Endodermal cell (in vitro differentiated cells): Measurements from ENCODE around the gene CCDC14. TPM values are rescaled to one million over a fixed set of nuclear protein-coding genes. Genes with fewer than 3 reads are reported as not detected.

Source experiments
- DNase-seq: peaks from one replicate; pipeline ENCODE4 v3.0.0-alpha.2; 2017
- H3K27ac ChIP-seq: 2 replicates; pipeline ENCODE4 v1.5.1; 2013; ENCODE audit warnings: mild to moderate bottlenecking, low read depth, low read length, moderate library complexity
- H3K27me3 ChIP-seq: 2 replicates; pipeline ENCODE4 v1.6.1; 2013; ENCODE audit warnings: mild to moderate bottlenecking, low read length, moderate library complexity; ENCODE audit not compliant: insufficient read depth, control insufficient read depth, poor library complexity, severe bottlenecking
- H3K36me3 ChIP-seq: 2 replicates; pipeline ENCODE4 v1.7.0; 2013; ENCODE audit warnings: mild to moderate bottlenecking, low read length, moderate library complexity; ENCODE audit not compliant: control insufficient read depth, insufficient read depth
- H3K4me1 ChIP-seq: one replicate; pipeline ENCODE4 v1.7.0; 2013; ENCODE audit warnings: low read length; ENCODE audit not compliant: control insufficient read depth, insufficient read depth
- H3K4me3 ChIP-seq: 2 replicates; pipeline ENCODE4 v1.5.1; 2013; ENCODE audit warnings: mild to moderate bottlenecking, low read length, moderate library complexity
- H3K9ac ChIP-seq: 2 replicates; pipeline ENCODE4 v1.6.1; 2013; ENCODE audit warnings: mild to moderate bottlenecking, low read length, moderate library complexity; ENCODE audit not compliant: poor library complexity, severe bottlenecking; ENCODE audit errors: extremely low read depth
- H3K9me3 ChIP-seq: 2 replicates; pipeline ENCODE4 v1.6.1; 2013; ENCODE audit warnings: mild to moderate bottlenecking, low read length, moderate library complexity; ENCODE audit not compliant: control insufficient read depth
- H3K27ac Mint-ChIP-seq: 2 replicates; pipeline ENCODE4 v1.8.0; 2020; ENCODE audit warnings: mixed read lengths
- H3K27me3 Mint-ChIP-seq: 2 replicates; pipeline ENCODE4 v1.8.0; 2021; ENCODE audit warnings: mild to moderate bottlenecking, mixed read lengths; ENCODE audit not compliant: insufficient read depth
- H3K36me3 Mint-ChIP-seq: 2 replicates; pipeline ENCODE4 v1.8.0; 2020; ENCODE audit warnings: low read depth, mixed read lengths
- H3K4me1 Mint-ChIP-seq: 2 replicates; pipeline ENCODE4 v1.8.0; 2020; ENCODE audit warnings: mixed read lengths
- H3K4me3 Mint-ChIP-seq: 2 replicates; pipeline ENCODE4 v1.8.0; 2020; ENCODE audit warnings: mild to moderate bottlenecking, moderate library complexity, mixed read lengths
- H3K9me3 Mint-ChIP-seq: 2 replicates; pipeline ENCODE4 v1.8.0; 2020; ENCODE audit warnings: mild to moderate bottlenecking, mixed read lengths
- CTCF ChIP-seq: fragments of 200-600 bp; sonication (generic); conservative IDR thresholded peaks from 2 replicates; pipeline ENCODE4 v1.5.0; 2021; ENCODE audit warnings: antibody characterized with exemption, mild to moderate bottlenecking
- WGBS, 2 experiments: methylation state at CpG; one replicate each; pipeline versions ENCODE4 v1.1.5 to v1.1.7; 2013; ENCODE audit warnings: missing lambda C conversion rate in 2 of 2, mixed read lengths in 1 of 2; ENCODE audit not compliant: insufficient coverage in 1 of 2, insufficient read length in 1 of 2; 5-methylcytosine and 5-hydroxymethylcytosine counted together
- total RNA-seq, 2 donors: library from RNA; stranded (reverse); fragmentation: NEBNext Ultra II Directional in 1 of 2; extraction: Animal tissue kit (Norgen Biotek cat#: 25700) in 1 of 2; gene quantifications; 2 replicates in 1 of 2; 3 replicates in 1 of 2; pipeline ENCODE4 v1.2.1, GENCODE V29; 2021

Gene CCDC14
- total RNA-seq, 2 donors from 2014 or later: 88.3 to 99.4 TPM

DNA sequence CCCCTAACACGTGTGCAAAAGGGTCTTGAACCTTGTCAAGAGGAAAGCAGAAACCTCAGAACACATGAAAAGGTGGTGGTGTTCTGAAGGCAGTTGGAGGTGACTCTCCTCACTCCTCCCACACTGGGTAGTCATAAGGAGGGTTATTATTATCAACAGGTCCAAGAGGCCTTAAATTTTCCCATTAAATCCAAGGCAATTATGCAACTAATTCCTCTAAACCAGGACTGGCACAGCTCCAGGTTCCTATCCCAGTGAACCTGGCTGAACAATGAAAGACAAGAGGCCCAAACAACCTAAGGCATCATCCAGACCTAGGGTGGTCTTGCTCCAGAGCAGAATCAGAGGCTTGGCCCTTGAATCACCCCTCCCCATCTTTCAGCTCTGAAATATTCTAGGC is 91.9 kb downstream of the CCDC14 start:
- no peak overlapping the region for H3K27ac ChIP-seq
- no peak for DNase-seq
- Mint-ChIP-seq H3K27me3 (no peaks in the 10 kb centered on the region), H3K27ac (no peak overlapping the region), H3K36me3 (no peaks in the 10 kb centered on the region), H3K9me3 (peaks cover 3% of the 10 kb centered on the region), H3K4me1 (peaks cover 13% of the 10 kb centered on the region), H3K4me3 (no peak overlapping the region)
- no peak overlapping the region for H3K4me3 ChIP-seq
- no peaks in the 10 kb centered on the region for H3K36me3 ChIP-seq
- H3K9me3 ChIP-seq: no peaks in the 10 kb centered on the region
- no peaks in the 10 kb centered on the region for H3K4me1 ChIP-seq
- H3K27me3 ChIP-seq: no peaks in the 10 kb centered on the region
- 71% methylated on average over 1 of the region's 1 CpG; no CpG with 5 or more reads in 1 of the 2 experiments for WGBS, 2 experiments
- no peak overlapping the region for H3K9ac ChIP-seq
- TF ChIP-seq CTCF: no peak

GRCh38 chr3:123864706-123865105 is 96.3 kb downstream of the CCDC14 start:
- TF ChIP-seq CTCF: no peak
- Mint-ChIP-seq H3K9me3 (no peaks in the 10 kb centered on the region), H3K4me3 (no peak overlapping the region), H3K36me3 (no peaks in the 10 kb centered on the region), H3K27ac (no peak overlapping the region), H3K27me3 (no peaks in the 10 kb centered on the region), H3K4me1 (peaks cover 16% of the 10 kb centered on the region)
- Histone ChIP-seq H3K27ac (no peak overlapping the region), H3K4me3 (no peak overlapping the region), H3K9ac (no peak overlapping the region), H3K36me3 (no peaks in the 10 kb centered on the region), H3K4me1 (no peaks in the 10 kb centered on the region), H3K27me3 (no peaks in the 10 kb centered on the region), H3K9me3 (no peaks in the 10 kb centered on the region)
- 87 to 93% methylated on average over 4 of the region's 4 CpGs for WGBS, 2 experiments
- no peak for DNase-seq

Other genes starting within 250 kb of the CCDC14 start
- gene MYLK, start 76.9 kb downstream of the CCDC14 start, total RNA-seq: 1 to 10 TPM; 4.7 to 6.6 TPM
- not detected for gene ROPN1, start 30.9 kb upstream of the CCDC14 start, total RNA-seq
- 10 to 100 TPM; 17.2 to 18.4 TPM for gene KALRN, start 72.1 kb upstream of the CCDC14 start, total RNA-seq